Activated B cell treated with CpG ODN at 0.5 μM for 24 hours (primary cell): ENCODE measurements around the gene NSMCE4A. TPM values are rescaled to one million over a fixed set of nuclear protein-coding genes. Genes with fewer than 3 reads are reported as not detected.

Experiments used
- ATAC-seq: fragments of 200-7000 bp; cut with Tn5 transposase; one replicate; pipeline ENCODE4 v1.10.0; 2021; ENCODE audit warnings: low read depth, mild to moderate bottlenecking, moderate library complexity
- CTCF ChIA-PET: fragments of 350-600 bp; sonication (Branson Sonifier 250); formaldehyde crosslinking; loops from one replicate; lab custom pipeline; 2021; ENCODE audit warnings: antibody characterized with exemption; lab: Charles Lee
- POLR2A ChIA-PET: fragments of 350-600 bp; sonication (Branson Sonifier 250); formaldehyde crosslinking; loops from one replicate; lab custom pipeline; 2021; ENCODE audit warnings: antibody characterized with exemption; lab: Charles Lee
- DNase-seq: peaks from one replicate; pipeline ENCODE4 v3.0.0; 2022
- H3K27ac Mint-ChIP-seq: one replicate; pipeline ENCODE4 v1.8.0; 2020; ENCODE audit warnings: mixed read lengths
- H3K27me3 Mint-ChIP-seq: one replicate; pipeline ENCODE4 v1.8.0; 2021; ENCODE audit warnings: mixed read lengths
- H3K36me3 Mint-ChIP-seq: one replicate; pipeline ENCODE4 v1.8.0; 2021; ENCODE audit warnings: low read depth, mixed read lengths
- H3K4me1 Mint-ChIP-seq: one replicate; pipeline ENCODE4 v1.8.0; 2021; ENCODE audit warnings: mixed read lengths
- H3K4me3 Mint-ChIP-seq: one replicate; pipeline ENCODE4 v1.8.0; 2020; ENCODE audit warnings: mild to moderate bottlenecking, mixed read lengths
- H3K9me3 Mint-ChIP-seq: one replicate; pipeline ENCODE4 v1.8.0; 2020; ENCODE audit warnings: mixed read lengths
- intact Hi-C: fragments of 100-400 bp; cut with micrococcal nuclease; formaldehyde crosslinking; loops from one replicate; pipeline ENCODE4 v1.15.1; 2024
- total RNA-seq: library from RNA; stranded (reverse); gene quantifications from 2 replicates; pipeline ENCODE4 v1.2.3, GENCODE V29; 2022
- TF ChIP-seq, protein P1 (sequence below): fragments of 200-600 bp; IDR thresholded peaks from one replicate; pipeline ENCODE4 v1.8.0; 2022; ENCODE audit warnings: antibody characterized with exemption, mild to moderate bottlenecking

The NSMCE4A gene
- total RNA-seq, 1 donor from 2014 or later, result 78.0 TPM

- ATAC-seq (peak; percentile 31), DNase-seq (no peak)
- Mint-ChIP-seq H3K9me3 (no peaks in the 10 kb centered on the region), H3K27ac (peak overlapping the region; percentile 75), H3K36me3 (peaks cover 7% of the 10 kb centered on the region), H3K27me3 (no peaks in the 10 kb centered on the region), H3K4me3 (peak overlapping the region; percentile 94), H3K4me1 (peaks cover 22% of the 10 kb centered on the region)
- intact Hi-C loops, result loop anchor here (5.0 kb wide), 2 partner anchors 950 to 1230 kb away; partner anchors contain the start of gene FAM24B
- POLR2A ChIA-PET, result interaction anchor here (0.6 to 2.5 kb wide), 5 partner anchors 8 to 1075 kb away, joined by 3 to 12 read pairs (median 4); partner anchors contain the start of genes NSMCE4A and WDR11
- TF ChIP-seq, protein P1, sequence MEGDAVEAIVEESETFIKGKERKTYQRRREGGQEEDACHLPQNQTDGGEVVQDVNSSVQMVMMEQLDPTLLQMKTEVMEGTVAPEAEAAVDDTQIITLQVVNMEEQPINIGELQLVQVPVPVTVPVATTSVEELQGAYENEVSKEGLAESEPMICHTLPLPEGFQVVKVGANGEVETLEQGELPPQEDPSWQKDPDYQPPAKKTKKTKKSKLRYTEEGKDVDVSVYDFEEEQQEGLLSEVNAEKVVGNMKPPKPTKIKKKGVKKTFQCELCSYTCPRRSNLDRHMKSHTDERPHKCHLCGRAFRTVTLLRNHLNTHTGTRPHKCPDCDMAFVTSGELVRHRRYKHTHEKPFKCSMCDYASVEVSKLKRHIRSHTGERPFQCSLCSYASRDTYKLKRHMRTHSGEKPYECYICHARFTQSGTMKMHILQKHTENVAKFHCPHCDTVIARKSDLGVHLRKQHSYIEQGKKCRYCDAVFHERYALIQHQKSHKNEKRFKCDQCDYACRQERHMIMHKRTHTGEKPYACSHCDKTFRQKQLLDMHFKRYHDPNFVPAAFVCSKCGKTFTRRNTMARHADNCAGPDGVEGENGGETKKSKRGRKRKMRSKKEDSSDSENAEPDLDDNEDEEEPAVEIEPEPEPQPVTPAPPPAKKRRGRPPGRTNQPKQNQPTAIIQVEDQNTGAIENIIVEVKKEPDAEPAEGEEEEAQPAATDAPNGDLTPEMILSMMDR, result no peak
- CTCF ChIA-PET, result no interaction called here
These were observed 47.6 kb downstream of the NSMCE4A start for GRCh38 chr10:121927318-121927840.

- TF ChIP-seq, protein P1, result no peak
- Mint-ChIP-seq H3K4me1 (peaks cover 22% of the 10 kb centered on the region), H3K27ac (peak overlapping the region; percentile 75), H3K36me3 (peaks cover 10% of the 10 kb centered on the region), H3K4me3 (peak overlapping the region; percentile 94), H3K9me3 (no peaks in the 10 kb centered on the region), H3K27me3 (no peaks in the 10 kb centered on the region)
- peak; percentile 1 for ATAC-seq
- intact Hi-C loops, result loop anchor here (5.0 kb wide), 2 partner anchors 951 to 1231 kb away; partner anchors contain the start of gene FAM24B
- ChIA-PET CTCF (no interaction called here), POLR2A (interaction anchor here (1.5 to 2.5 kb wide), 2 partner anchors 48 to 1075 kb away, joined by 6 to 12 read pairs; partner anchors contain the start of genes NSMCE4A and WDR11)
- DNase-seq, result no peak
These were observed 48.2 kb downstream of the NSMCE4A start for GRCh38 chr10:121926671-121927317.

- ChIA-PET POLR2A (interaction anchor here (2.5 kb wide), 1 partner anchor 1074 kb away, joined by 12 read pairs; the partner anchor contains the start of gene WDR11), CTCF (no interaction called here)
- TF ChIP-seq, protein P1, result no peak
- Mint-ChIP-seq H3K9me3 (no peaks in the 10 kb centered on the region), H3K4me3 (peak overlapping the region; percentile 19), H3K27ac (no peak overlapping the region), H3K4me1 (peaks cover 22% of the 10 kb centered on the region), H3K36me3 (peaks cover 15% of the 10 kb centered on the region), H3K27me3 (no peaks in the 10 kb centered on the region)
- DNase-seq (no peak), ATAC-seq (no peak)
- intact Hi-C loops, result loop anchor here (5.0 kb wide), 2 partner anchors 951 to 1231 kb away; partner anchors contain the start of gene FAM24B
These were observed 48.9 kb downstream of the NSMCE4A start for GRCh38 chr10:121926157-121926556.

- DNase-seq, result no peak
- H3K36me3 Mint-ChIP-seq, result peaks cover 37% of the 10 kb centered on the region
- no peak overlapping the region for H3K27ac Mint-ChIP-seq
- intact Hi-C loops, result no loop called here
- peaks cover 4% of the 10 kb centered on the region for H3K9me3 Mint-ChIP-seq
- POLR2A ChIA-PET, result no interaction called here
- CTCF ChIA-PET, result interaction anchor here (2.1 kb wide), 1 partner anchor 21 kb away, joined by 5 read pairs; no protein-coding TSS in a partner anchor
- no peak overlapping the region for H3K4me3 Mint-ChIP-seq
- peaks cover 17% of the 10 kb centered on the region for H3K4me1 Mint-ChIP-seq
- TF ChIP-seq, protein P1, result no peak
- ATAC-seq, result no peak
- H3K27me3 Mint-ChIP-seq, result no peaks in the 10 kb centered on the region
These were observed 53.6 kb downstream of the NSMCE4A start for GRCh38 chr10:121921238-121921931.
